ENCODE results near the gene GPR176. TPM values are rescaled to one million over a fixed set of nuclear protein-coding genes. Genes with fewer than 3 reads are reported as not detected.
A peak's percentile ranks its signal among the peaks of the same experiment; 100 is the strongest.

GPR176 gene
- total RNA-seq, 1 donor, result 173 TPM

DNA sequence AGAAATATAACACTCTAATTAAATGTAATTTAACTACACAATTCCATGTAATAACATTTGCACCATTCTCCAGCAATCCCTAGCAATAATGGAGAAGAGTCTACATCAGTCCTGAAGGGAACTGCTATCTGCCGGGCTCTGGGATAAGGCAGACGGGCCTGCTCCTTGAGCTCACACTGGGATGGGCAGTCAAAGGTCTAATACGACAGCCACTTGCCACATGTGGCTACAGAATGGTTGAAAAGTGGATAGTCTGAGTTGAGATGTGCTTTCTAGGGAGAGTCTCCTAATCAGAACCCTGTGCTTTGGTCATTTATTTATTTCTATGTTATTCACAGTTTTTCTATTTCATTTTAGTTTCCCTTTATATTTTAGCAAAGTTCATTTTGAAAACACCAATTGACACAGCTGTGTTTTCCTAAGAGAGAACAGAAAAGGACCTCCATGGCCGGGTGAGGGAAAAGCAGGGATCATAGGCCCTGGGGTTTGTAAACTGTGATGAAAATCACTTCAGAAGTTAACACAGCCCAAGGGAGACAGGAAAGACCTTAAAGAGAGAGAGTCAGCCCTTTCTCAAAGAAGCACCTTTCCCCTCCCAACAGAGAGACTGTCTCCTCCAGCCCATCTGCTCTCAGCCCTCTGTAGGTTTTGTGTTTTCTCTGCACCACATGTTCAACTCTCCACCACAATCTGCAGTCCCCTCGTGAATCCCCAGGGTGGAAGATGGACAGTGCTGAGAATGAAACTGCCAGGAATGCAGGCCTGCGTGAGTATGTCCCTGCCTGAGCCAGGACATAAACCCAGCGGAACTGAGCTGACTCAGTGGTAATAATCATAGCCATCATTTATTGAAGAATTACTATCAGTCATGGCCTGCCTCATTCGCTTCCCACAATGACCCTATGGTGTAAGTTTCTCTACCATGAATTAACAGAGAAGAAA is 149.0 kb downstream of the GPR176 start:
- Histone ChIP-seq H3K27ac (ENCODE audit: low read depth, low read length) (peak overlapping the region; percentile 91), H3K4me2 (ENCODE audit: insufficient read depth, low read length) (peak overlapping the region; percentile 78), H3K36me3 (ENCODE audit: insufficient read depth, low read length) (no peaks in the 10 kb centered on the region), H4K20me1 (ENCODE audit: insufficient read depth, low read length) (no peaks in the 10 kb centered on the region), H3K4me1 (ENCODE audit: insufficient read depth, low read length) (peaks cover 15% of the 10 kb centered on the region), H3K27me3 (ENCODE audit: insufficient read depth, low read length) (no peaks in the 10 kb centered on the region), H3K4me3 (ENCODE audit: insufficient read depth, low read length) (peak overlapping the region; percentile 12), H2AFZ (ENCODE audit: low read length) (peak overlapping the region; percentile 78), H3K9me3 (ENCODE audit: low read depth, low read length) (no peaks in the 10 kb centered on the region), H3K79me2 (ENCODE audit: insufficient read depth, low read length) (no peaks in the 10 kb centered on the region)
- TF ChIP-seq, protein P1, sequence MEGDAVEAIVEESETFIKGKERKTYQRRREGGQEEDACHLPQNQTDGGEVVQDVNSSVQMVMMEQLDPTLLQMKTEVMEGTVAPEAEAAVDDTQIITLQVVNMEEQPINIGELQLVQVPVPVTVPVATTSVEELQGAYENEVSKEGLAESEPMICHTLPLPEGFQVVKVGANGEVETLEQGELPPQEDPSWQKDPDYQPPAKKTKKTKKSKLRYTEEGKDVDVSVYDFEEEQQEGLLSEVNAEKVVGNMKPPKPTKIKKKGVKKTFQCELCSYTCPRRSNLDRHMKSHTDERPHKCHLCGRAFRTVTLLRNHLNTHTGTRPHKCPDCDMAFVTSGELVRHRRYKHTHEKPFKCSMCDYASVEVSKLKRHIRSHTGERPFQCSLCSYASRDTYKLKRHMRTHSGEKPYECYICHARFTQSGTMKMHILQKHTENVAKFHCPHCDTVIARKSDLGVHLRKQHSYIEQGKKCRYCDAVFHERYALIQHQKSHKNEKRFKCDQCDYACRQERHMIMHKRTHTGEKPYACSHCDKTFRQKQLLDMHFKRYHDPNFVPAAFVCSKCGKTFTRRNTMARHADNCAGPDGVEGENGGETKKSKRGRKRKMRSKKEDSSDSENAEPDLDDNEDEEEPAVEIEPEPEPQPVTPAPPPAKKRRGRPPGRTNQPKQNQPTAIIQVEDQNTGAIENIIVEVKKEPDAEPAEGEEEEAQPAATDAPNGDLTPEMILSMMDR (IDR thresholded peaks at IDR 0.05; ENCODE audit: extremely low read depth, low read depth, low read length), result no peak
- DNase-seq (ENCODE audit: insufficient read length, low spot score, missing footprints), result peak; percentile 96

DNA sequence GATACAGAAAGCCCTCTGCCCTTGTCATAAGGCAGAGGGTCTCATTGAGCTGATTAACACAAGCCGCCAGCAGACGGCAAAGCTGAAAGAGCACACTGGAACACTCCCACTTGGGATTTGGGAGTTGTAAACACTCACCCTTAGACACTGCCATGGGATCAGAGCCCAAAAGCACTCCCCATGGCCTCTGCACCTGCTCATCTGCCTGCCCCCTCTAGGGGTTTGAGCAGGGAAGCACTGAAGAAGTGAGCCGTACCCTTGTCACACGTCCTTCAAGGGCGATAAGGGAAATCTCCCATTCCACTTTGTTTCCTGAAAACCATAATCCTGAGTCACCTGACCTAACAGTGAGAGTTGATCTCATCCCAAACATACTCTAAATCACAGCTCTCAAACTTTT is 152.1 kb downstream of the GPR176 start:
- no peaks in the 10 kb centered on the region for H3K27me3 ChIP-seq (ENCODE audit: insufficient read depth, low read length)
- DNase-seq (ENCODE audit: insufficient read length, low spot score, missing footprints), result no peak
- no peaks in the 10 kb centered on the region for H3K36me3 ChIP-seq (ENCODE audit: insufficient read depth, low read length)
- no peaks in the 10 kb centered on the region for H3K9me3 ChIP-seq (ENCODE audit: low read depth, low read length)
- TF ChIP-seq, protein P1 (IDR thresholded peaks at IDR 0.05; ENCODE audit: extremely low read depth, low read depth, low read length), result no peak
- H3K79me2 ChIP-seq (ENCODE audit: insufficient read depth, low read length), result no peaks in the 10 kb centered on the region
- H2AFZ ChIP-seq (ENCODE audit: low read length), result no peak overlapping the region
- no peaks in the 10 kb centered on the region for H4K20me1 ChIP-seq (ENCODE audit: insufficient read depth, low read length)
- no peak overlapping the region for H3K4me3 ChIP-seq (ENCODE audit: insufficient read depth, low read length)
- H3K4me1 ChIP-seq (ENCODE audit: insufficient read depth, low read length), result peaks cover 15% of the 10 kb centered on the region
- no peak overlapping the region for H3K27ac ChIP-seq (ENCODE audit: low read depth, low read length)
- H3K4me2 ChIP-seq (ENCODE audit: insufficient read depth, low read length), result no peak overlapping the region

- TF ChIP-seq, protein P1 (IDR thresholded peaks at IDR 0.05; ENCODE audit: extremely low read depth, low read depth, low read length), result no peak
- H3K9me3 ChIP-seq (ENCODE audit: low read depth, low read length), result no peaks in the 10 kb centered on the region
- DNase-seq (ENCODE audit: insufficient read length, low spot score, missing footprints), result no peak
- H2AFZ ChIP-seq (ENCODE audit: low read length), result no peak overlapping the region
- H3K79me2 ChIP-seq (ENCODE audit: insufficient read depth, low read length), result no peaks in the 10 kb centered on the region
- H3K36me3 ChIP-seq (ENCODE audit: insufficient read depth, low read length), result no peaks in the 10 kb centered on the region
- H4K20me1 ChIP-seq (ENCODE audit: insufficient read depth, low read length), result no peaks in the 10 kb centered on the region
- no peaks in the 10 kb centered on the region for H3K27me3 ChIP-seq (ENCODE audit: insufficient read depth, low read length)
- no peak overlapping the region for H3K4me2 ChIP-seq (ENCODE audit: insufficient read depth, low read length)
- no peaks in the 10 kb centered on the region for H3K4me1 ChIP-seq (ENCODE audit: insufficient read depth, low read length)
- no peak overlapping the region for H3K4me3 ChIP-seq (ENCODE audit: insufficient read depth, low read length)
- no peak overlapping the region for H3K27ac ChIP-seq (ENCODE audit: low read depth, low read length)
These were observed 159.1 kb downstream of the GPR176 start for GRCh38 chr15:39761006-39761405.

DNA sequence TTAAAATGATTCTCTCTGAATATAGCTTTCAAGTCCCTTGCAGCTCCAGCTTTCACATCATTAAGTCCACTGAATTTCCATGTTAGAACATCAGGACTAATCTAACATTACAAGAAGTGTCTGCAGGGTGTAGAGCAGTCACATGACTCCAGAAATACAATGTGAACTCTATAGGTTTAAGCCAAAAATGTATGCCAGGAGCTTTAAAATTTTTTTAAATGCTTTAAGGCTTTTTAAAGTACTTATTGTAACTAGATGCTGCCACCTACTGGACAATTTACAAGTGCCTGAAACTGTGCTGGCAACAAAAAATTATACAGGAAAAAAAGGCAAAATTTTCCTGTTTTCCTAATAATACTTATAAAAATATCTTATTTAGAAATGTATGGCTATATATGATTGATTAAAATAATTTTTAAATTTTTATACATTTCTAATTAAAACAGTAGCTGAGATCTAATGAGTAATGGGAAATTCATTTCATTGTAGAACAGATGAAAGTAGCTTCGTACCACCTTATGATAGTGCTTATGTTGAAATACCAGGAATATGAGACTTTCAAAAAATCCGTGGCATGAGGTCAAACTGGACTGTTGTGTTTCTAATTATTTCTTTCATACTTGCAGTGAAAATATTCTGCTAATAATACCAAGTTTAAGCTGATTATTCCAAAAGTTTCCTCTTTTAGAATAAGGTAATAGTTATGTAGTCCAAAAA is 163.1 kb downstream of the GPR176 start:
- Histone ChIP-seq H3K4me2 (ENCODE audit: insufficient read depth, low read length) (no peak overlapping the region), H4K20me1 (ENCODE audit: insufficient read depth, low read length) (no peaks in the 10 kb centered on the region), H3K79me2 (ENCODE audit: insufficient read depth, low read length) (no peaks in the 10 kb centered on the region), H3K27ac (ENCODE audit: low read depth, low read length) (no peak overlapping the region), H3K4me1 (ENCODE audit: insufficient read depth, low read length) (no peaks in the 10 kb centered on the region), H3K9me3 (ENCODE audit: low read depth, low read length) (no peaks in the 10 kb centered on the region), H3K36me3 (ENCODE audit: insufficient read depth, low read length) (no peaks in the 10 kb centered on the region), H3K4me3 (ENCODE audit: insufficient read depth, low read length) (no peak overlapping the region), H3K27me3 (ENCODE audit: insufficient read depth, low read length) (no peaks in the 10 kb centered on the region), H2AFZ (ENCODE audit: low read length) (no peak overlapping the region)
- no peak for DNase-seq (ENCODE audit: insufficient read length, low spot score, missing footprints)
- TF ChIP-seq, protein P1 (IDR thresholded peaks at IDR 0.05; ENCODE audit: extremely low read depth, low read depth, low read length), result peak; percentile 77
